K562 (cell line): ENCODE data around the gene POU2F1. TPM values are rescaled to one million over a fixed set of nuclear protein-coding genes. Genes with fewer than 3 reads are reported as not detected.

Experiments
- ATAC-seq: fragments of 200-7000 bp; cut with Tn5 transposase; 3 replicates; pipeline ENCODE4 v1.9.1; 2020; ENCODE audit warnings: moderate library complexity
- BruUV-seq: library from RNA; stranded (reverse); fragments of 400-500 nt; replicated peaks from 2 replicates; lab custom pipeline; 2021; lab: Mats Ljungman, UMichigan
- CTCF ChIA-PET: fragments of 300-600 bp; formaldehyde crosslinking; extraction: SDS; loops from one replicate; lab custom pipeline; 2021; ENCODE audit warnings: low intra/inter-chr PET ratio; lab: Yijun Ruan, JAX
- POLR2A ChIA-PET: fragments of 300-600, 350-650 bp; sonication (Branson Sonifier 250); formaldehyde crosslinking; extraction: SDS; loops from one replicate; lab custom pipeline; 2021; ENCODE audit warnings: antibody characterized with exemption, inconsistent platforms; lab: Yijun Ruan, JAX
- DNase-seq, 4 experiments: peaks; one replicate each; pipeline versions ENCODE4 v3.0.0 to v3.0.0-alpha.2; 2011 to 2018; ENCODE audit warnings: low spot score in 3 of 4, mixed read lengths in 3 of 4; ENCODE audit errors: extremely low read depth in 1 of 4
- FAIRE-seq: peaks from 2 replicates; lab custom pipeline; 2011; peaks lifted over from hg19 to GRCh38; lab: Jason Lieb, UNC
- H2AFZ ChIP-seq: 2 replicates; pipeline ENCODE4 v1.6.0; 2011; ENCODE audit warnings: low read depth, low read length, control low read depth, inconsistent platforms
- H3K27ac ChIP-seq: fragments of 200-600 bp; 3 replicates; pipeline ENCODE4 v1.8.0; 2011; ENCODE audit warnings: low read depth, mild to moderate bottlenecking, control low read depth, inconsistent platforms, low read length, moderate library complexity, mixed read lengths; ENCODE audit errors: extremely low read depth
- H3K27me3 ChIP-seq, 2 experiments: fragments of 300-600 bp in 1 of 2; 2 replicates in 1 of 2; 3 replicates in 1 of 2; pipeline versions ENCODE4 v1.6.0 to v1.8.0; 2011; ENCODE audit warnings: inconsistent platforms in 2 of 2, low read length in 2 of 2, mild to moderate bottlenecking in 1 of 2, mixed read lengths in 1 of 2, moderate library complexity in 1 of 2; ENCODE audit not compliant: control insufficient read depth in 2 of 2, insufficient read depth in 2 of 2
- H3K36me3 ChIP-seq: fragments of 300-600 bp; 3 replicates; pipeline ENCODE4 v1.8.0; 2011; ENCODE audit warnings: mild to moderate bottlenecking, low read length, inconsistent platforms; ENCODE audit not compliant: control insufficient read depth, insufficient read depth
- H3K4me1 ChIP-seq, 2 experiments: fragments of 200-600 bp in 1 of 2; replicated peaks in 1 of 2; 2 replicates in 1 of 2; 3 replicates in 1 of 2; pipeline versions ENCODE4 v1.5.1 to v1.8.0; 2011; ENCODE audit warnings: inconsistent platforms in 2 of 2, low read length in 2 of 2, mild to moderate bottlenecking in 1 of 2, mixed read lengths in 1 of 2, moderate library complexity in 1 of 2; ENCODE audit not compliant: control insufficient read depth in 2 of 2, insufficient read depth in 2 of 2
- H3K4me2 ChIP-seq: 2 replicates; pipeline ENCODE4 v1.6.1; 2011; ENCODE audit warnings: low read length, control low read depth, inconsistent platforms, mixed read lengths; ENCODE audit not compliant: insufficient read depth
- H3K4me3 ChIP-seq: fragments of 200-600 bp; sonication (generic), shearing (Covaris generic); 2 replicates; pipeline ENCODE4 v1.5.1; 2016; ENCODE audit warnings: control low read depth, inconsistent platforms
- H3K79me2 ChIP-seq: fragments of 200-600 bp; 3 replicates; pipeline ENCODE4 v1.8.0; 2011; ENCODE audit warnings: low read length, inconsistent platforms; ENCODE audit not compliant: control insufficient read depth, insufficient read depth
- H3K9ac ChIP-seq, 2 experiments: 2 replicates each; pipeline versions ENCODE4 v1.6.0 to v1.6.1; 2011; ENCODE audit warnings: low read depth in 2 of 2, low read length in 2 of 2, control low read depth in 1 of 2, inconsistent platforms in 1 of 2, mild to moderate bottlenecking in 1 of 2, mixed read lengths in 1 of 2; ENCODE audit not compliant: insufficient read depth in 1 of 2
- H3K9me1 ChIP-seq: one replicate; pipeline ENCODE4 v1.6.0; 2011; ENCODE audit warnings: inconsistent platforms, mild to moderate bottlenecking, low read length, moderate library complexity; ENCODE audit not compliant: control insufficient read depth, insufficient read depth
- H3K9me3 ChIP-seq: replicated peaks from 2 replicates; pipeline ENCODE4 v1.5.1; 2011; ENCODE audit warnings: low read depth, low read length, inconsistent platforms; ENCODE audit not compliant: control insufficient read depth, insufficient read depth
- H4K20me1 ChIP-seq: replicated peaks from 2 replicates; pipeline ENCODE4 v1.6.1; 2011; ENCODE audit warnings: low read length, inconsistent platforms, mixed read lengths; ENCODE audit not compliant: control insufficient read depth, insufficient read depth
- E2F8 ChIP-seq: fragments of 450-650 bp; IDR thresholded peaks from 2 replicates; pipeline ENCODE4 v1.7.1; 2018; ENCODE audit warnings: mild to moderate bottlenecking, low read depth; ENCODE audit not compliant: partially characterized antibody
- EZH2 ChIP-seq: IDR thresholded peaks from 2 replicates; pipeline ENCODE4 v1.6.1; 2012; ENCODE audit warnings: low read depth, mild to moderate bottlenecking, inconsistent platforms, low read length, borderline replicate concordance
- SMAD3 ChIP-seq: fragments of 450-650 bp; formaldehyde crosslinking; conservative IDR thresholded peaks from 2 replicates; pipeline ENCODE4 v1.4.0; 2020; ENCODE audit warnings: mild to moderate bottlenecking
- ZNF764 ChIP-seq: fragments of 250-450 bp; sonication (Bioruptor Pico); IDR thresholded peaks from 2 replicates; pipeline ENCODE4 v1.4.0; 2020; ENCODE audit warnings: low read depth, mild to moderate bottlenecking, moderate library complexity
- WGBS: fragments of 100-300 bp; shearing (Covaris generic); methylation state at CpG from one replicate; pipeline ENCODE4 v1.1.6; 2016; ENCODE audit warnings: low coverage, mixed read lengths; ENCODE audit not compliant: insufficient coverage; ENCODE audit errors: missing lambda C conversion rate; 5-methylcytosine and 5-hydroxymethylcytosine counted together
- in situ Hi-C: fragments of 300-500 bp; cut with MboI; formaldehyde crosslinking; loops from 4 replicates; pipeline ENCODE4 v1.15.0; 2018; ENCODE audit warnings: inconsistent platforms, mixed read lengths
- intact Hi-C: fragments of 100-400 bp; cut with micrococcal nuclease; formaldehyde crosslinking; loops from 2 replicates; pipeline ENCODE4 v1.14.2; 2022
- polyA plus RNA-seq, 8 experiments: library from polyadenylated mRNA; depleted of rRNA in 4 of 8; stranded (reverse) in 5 of 8; unstranded in 3 of 8; fragments of >200 nt; fragmentation: Nextera tagmentation in 2 of 8; fragmentation: Illumina TruSeq in 1 of 8; extraction: Ambion mirVana in 2 of 8; extraction: Trizol in 1 of 8; gene quantifications; 2 replicates each; pipeline versions ENCODE4 v1.2.1 to v1.2.3, GENCODE V29; 2011 to 2014; ENCODE audit warnings: inconsistent platforms in 1 of 8, missing spikeins in 1 of 8
- total RNA-seq, 7 experiments: library from RNA; depleted of rRNA in 6 of 7; stranded (reverse); fragments of >200 nt in 6 of 7; fragmentation: Illumina TruSeq in 2 of 7; extraction: Trizol in 2 of 7; gene quantifications; 2 replicates each; pipeline versions ENCODE4 v1.2.1 to v1.2.3, GENCODE V29; 2011 to 2021; ENCODE audit warnings: low replicate concordance in 1 of 7

The POU2F1 gene
- total and polyA plus RNA-seq, 9 of the 15 experiments (the other 6 are each of a cell fraction or from before 2014, with no cell fraction given) = 2.6 to 22.3 (median 8.8) TPM

- 94% methylated on average over 1 of the region's 1 CpG for WGBS
- TF ChIP-seq ZNF764 (CRISPR knock-in tag) (no peak), SMAD3 (CRISPR knock-in tag) (no peak), EZH2 (no peak), E2F8 (no peak)
- no peaks in the 10 kb centered on the region for H3K9me3 ChIP-seq
- BruUV-seq = no TSS peak
- H3K4me2 ChIP-seq = no peak overlapping the region
- in situ Hi-C loops = no loop called here
- DNase-seq (no peak), ATAC-seq (no peak), FAIRE-seq (no peak)
- ChIA-PET POLR2A (no interaction called here), CTCF (no interaction called here)
- H3K79me2 ChIP-seq = peaks cover 63% of the 10 kb centered on the region
- intact Hi-C loops = no loop called here
- H3K4me3 ChIP-seq = no peak overlapping the region
- no peaks in the 10 kb centered on the region for H3K9me1 ChIP-seq
- H3K9ac ChIP-seq = no peak overlapping the region
- no peak overlapping the region for H2AFZ ChIP-seq
- no peaks in the 10 kb centered on the region for H3K36me3 ChIP-seq
- no peaks in the 10 kb centered on the region for H3K27me3 ChIP-seq
- peaks cover 0 to 4% of the 10 kb centered on the region in 2 experiments; a peak in 1 of 5 replicates for H3K4me1 ChIP-seq
- H3K27ac ChIP-seq = no peak overlapping the region
- H4K20me1 ChIP-seq = no peaks in the 10 kb centered on the region
Measured at GRCh38 chr1:167274061-167274460, 53.4 kb downstream of the POU2F1 start.
